ENCODE measurements around the gene GATAD2B.

The GATAD2B gene

GRCh38 chr1:153792631-153793041 is 130.1 kb downstream of the GATAD2B start:
- no peak for TF ChIP-seq CTCF (IDR thresholded peaks at IDR 0.05)

GRCh38 chr1:153791648-153792253 is 131.0 kb downstream of the GATAD2B start:
- TF ChIP-seq CTCF (IDR thresholded peaks at IDR 0.05): no peak

DNA sequence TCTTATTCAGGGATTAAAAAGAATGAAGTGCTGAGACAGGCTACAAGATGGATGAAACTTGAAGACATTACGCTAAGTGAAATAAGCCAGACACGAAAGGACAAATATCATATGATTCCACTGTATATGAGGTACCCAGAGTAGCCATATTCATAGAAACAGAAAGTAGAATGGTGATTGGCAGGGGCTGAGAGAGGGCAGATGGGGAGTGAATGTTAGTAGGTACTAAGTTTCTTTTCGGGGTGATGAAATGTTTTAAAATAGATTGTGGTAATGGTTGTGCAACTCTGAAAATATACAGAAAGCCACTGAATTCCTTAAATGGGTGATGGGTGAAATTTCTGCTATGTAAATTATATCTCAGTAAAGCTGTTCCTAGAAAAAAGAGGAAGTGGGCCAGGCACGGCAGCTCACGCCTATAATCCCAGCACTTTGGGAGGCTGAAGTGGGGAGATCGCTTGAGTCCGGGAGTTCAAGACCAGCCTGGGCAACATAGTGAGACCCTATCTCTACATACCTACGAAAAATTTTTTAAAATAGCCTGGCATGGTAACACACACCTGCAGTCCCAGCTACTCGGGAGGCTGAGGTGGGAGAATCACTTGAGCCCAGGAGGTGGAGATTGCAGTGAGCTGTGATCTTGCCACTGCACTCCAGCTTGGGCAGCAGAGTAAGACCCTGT is 131.7 kb downstream of the GATAD2B start:
- no peak for TF ChIP-seq CTCF (IDR thresholded peaks at IDR 0.05)

- no peak for TF ChIP-seq CTCF (IDR thresholded peaks at IDR 0.05)
Measured at GRCh38 chr1:153790313-153790965, 132.3 kb downstream of the GATAD2B start.

- no peak for TF ChIP-seq CTCF (IDR thresholded peaks at IDR 0.05)
Measured at GRCh38 chr1:153789478-153790034, 133.2 kb downstream of the GATAD2B start.

DNA sequence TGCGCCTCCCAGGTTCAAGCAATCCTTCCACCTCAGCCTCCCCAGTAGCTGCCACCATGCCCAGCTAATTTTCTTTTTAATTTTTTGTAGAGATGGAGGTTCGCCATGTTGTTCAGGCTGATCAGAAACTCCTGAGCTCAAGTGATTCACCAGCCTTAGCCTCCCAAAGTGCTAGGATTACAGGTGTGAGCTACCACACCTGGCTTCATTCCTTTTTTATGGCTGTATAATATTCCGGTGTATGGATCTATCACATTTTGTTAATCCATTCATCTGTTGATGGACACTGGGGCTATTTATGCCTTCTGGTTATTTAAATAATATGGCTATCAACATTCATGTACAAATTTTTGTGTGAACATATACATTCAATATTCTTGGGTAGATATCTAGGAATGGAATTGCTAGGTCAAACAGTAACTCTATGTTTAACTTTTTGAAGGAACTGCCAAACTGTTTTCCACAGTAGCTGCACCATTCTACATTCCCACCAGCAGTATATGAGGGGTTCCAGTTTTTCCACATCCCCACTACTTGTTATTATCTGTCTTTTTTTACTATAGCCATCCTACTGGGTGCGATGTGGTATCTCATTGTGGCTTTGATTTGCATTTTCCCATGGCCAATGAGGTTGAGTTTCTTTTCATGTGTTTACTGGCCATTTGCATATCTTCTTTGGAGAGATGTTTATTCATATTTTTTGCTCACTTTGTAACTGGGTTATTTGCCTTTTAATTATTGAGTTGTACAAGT is 136.6 kb downstream of the GATAD2B start:
- TF ChIP-seq CTCF (IDR thresholded peaks at IDR 0.05): no peak
